Measurements from ENCODE around the gene MYOM3. TPM values are rescaled to one million over a fixed set of nuclear protein-coding genes. Genes with fewer than 3 reads are reported as not detected.

The MYOM3 gene
- total and polyA plus RNA-seq, 2 of the 4 experiments (the other 2 are of a cell fraction), result 0.03 TPM; not detected in 1

- no peak overlapping the region for H2BK120ac ChIP-seq (ENCODE audit: low read depth, low read length)
- no peak overlapping the region for H2BK15ac ChIP-seq (ENCODE audit: low read depth, low read length)
- H4K8ac ChIP-seq (ENCODE audit: low read depth in 2 of 2, low read length in 2 of 2), result no peak overlapping the region
- TF ChIP-seq MXI1 (IDR thresholded peaks at IDR 0.05; ENCODE audit: borderline replicate concordance, low read depth, low read length) (no peak), CHD1 (IDR thresholded peaks at IDR 0.05; ENCODE audit: low read depth, low read length) (no peak), RFX5 (IDR thresholded peaks at IDR 0.05; ENCODE audit: low read depth, low read length) (no peak), POLR2A (IDR thresholded peaks at IDR 0.05; ENCODE audit: low read depth, low read length) (no peak), SMC3 (IDR thresholded peaks at IDR 0.05; ENCODE audit: low read depth, low read length) (no peak), CEBPB (IDR thresholded peaks at IDR 0.05; ENCODE audit: low read depth, low read length) (no peak), USF2 (IDR thresholded peaks at IDR 0.05; ENCODE audit: low read depth, low read length) (no peak), RAD21 (IDR thresholded peaks at IDR 0.05; ENCODE audit: low read length) (no peak), MAZ (IDR thresholded peaks at IDR 0.05; ENCODE audit: borderline replicate concordance, low read depth, low read length) (no peak), BHLHE40 (IDR thresholded peaks at IDR 0.05; ENCODE audit: low read depth, low read length) (no peak), CTCF (conservative IDR thresholded peaks at IDR 0.05; ENCODE audit: low read depth, low read length) (no peak), ELK1 (IDR thresholded peaks at IDR 0.05; ENCODE audit: borderline replicate concordance, low read depth, low read length) (no peak), MAFK (IDR thresholded peaks at IDR 0.05; ENCODE audit: low read depth, low read length) (no peak), FOS (IDR thresholded peaks at IDR 0.05; ENCODE audit: low read depth, low read length) (no peak), NFE2L2 (IDR thresholded peaks at IDR 0.05; ENCODE audit: low read depth, low read length) (no peak)
- H2AK9ac ChIP-seq (replicated peaks; ENCODE audit: low read depth, low read length, poor library complexity), result no peak overlapping the region
- H4K91ac ChIP-seq (ENCODE audit: insufficient read depth, low read depth, low read length), result no peak overlapping the region
- H3K27ac ChIP-seq (ENCODE audit: insufficient read depth, low read length), result no peak overlapping the region
- H3K27me3 ChIP-seq (ENCODE audit: control insufficient read depth, insufficient read depth, low read length), result peaks cover 65% of the 10 kb centered on the region
- no peak overlapping the region for H3K9ac ChIP-seq (ENCODE audit: low read depth, low read length)
- no peak overlapping the region for H3K18ac ChIP-seq (ENCODE audit: low read depth, low read length)
- WGBS, 2 experiments (ENCODE audit: extremely low coverage in 2 of 2, insufficient read length in 1 of 2), result no CpG with 5 or more reads among the region's 5 CpGs
- no peaks in the 10 kb centered on the region for H3K4me1 ChIP-seq (ENCODE audit: control insufficient read depth, insufficient read depth, low read length)
- H3K23ac ChIP-seq (ENCODE audit: low read depth, low read length), result no peak overlapping the region
- intact Hi-C loops (cut with micrococcal nuclease) (no loop called here), dilution Hi-C loops (cut with HindIII; ENCODE audit: low sequenced_read_pairs, unreplicated experiment) (no loop called here), in situ Hi-C loops (cut with MboI; ENCODE audit: low sequenced_read_pairs) (no loop called here)
- no peak overlapping the region for H3K56ac ChIP-seq (ENCODE audit: extremely low read depth, insufficient read depth, low read length)
- no peak overlapping the region for H2BK20ac ChIP-seq (ENCODE audit: low read depth, low read length)
- no peak overlapping the region for H3K14ac ChIP-seq (replicated peaks; ENCODE audit: low read depth, low read length)
- ATAC-seq (ENCODE audit: low read depth), result no peak
- POLR2A ChIA-PET (ENCODE audit: unreplicated experiment), result no interaction called here
- no peak overlapping the region for H3K4me3 ChIP-seq (ENCODE audit: insufficient read depth, low read depth, low read length)
- H3K4me2 ChIP-seq (ENCODE audit: low read depth, low read length), result no peak overlapping the region
- no TSS peak for BruUV-seq (replicated peaks)
- H2AFZ ChIP-seq (replicated peaks; ENCODE audit: low read length, poor library complexity), result no peak overlapping the region
- peaks cover 3% of the 10 kb centered on the region; the same call in 1 of the 2 replicates for H3K9me1 ChIP-seq (ENCODE audit: insufficient read depth, low read length)
- no peak overlapping the region for H3K4ac ChIP-seq (ENCODE audit: low read depth, low read length)
- H2BK5ac ChIP-seq (ENCODE audit: low read depth, low read length, poor library complexity, severe bottlenecking), result no peak overlapping the region
- CTCF ChIA-PET, result no interaction called here
- no peak for DNase-seq
- no peaks in the 10 kb centered on the region for H4K20me1 ChIP-seq (ENCODE audit: insufficient read depth, low read length)
- no peaks in the 10 kb centered on the region for H3K36me3 ChIP-seq (ENCODE audit: control insufficient read depth, insufficient read depth, low read length)
- H3K9me3 ChIP-seq (ENCODE audit: control insufficient read depth, insufficient read depth, low read length), result no peaks in the 10 kb centered on the region
- no peak overlapping the region for H4K5ac ChIP-seq (ENCODE audit: low read depth, low read length)
- H2AK5ac ChIP-seq (ENCODE audit: low read depth, low read length), result no peak overlapping the region
- H3K79me1 ChIP-seq (ENCODE audit: low read depth in 1 of 2, low read length in 2 of 2), result no peaks in the 10 kb centered on the region
Measured at GRCh38 chr1:24094554-24094953, 17.4 kb downstream of the MYOM3 start.
